Epithelial cell of proximal tubule (primary cell): ENCODE measurements around the gene USP40. TPM values are rescaled to one million over a fixed set of nuclear protein-coding genes. Genes with fewer than 3 reads are reported as not detected.

Source experiments
- DNase-seq: peaks from one replicate; pipeline ENCODE4 v3.0.0-alpha.2; 2011; ENCODE audit warnings: low read depth
- H3K4me3 ChIP-seq: 2 replicates; pipeline ENCODE4 v1.5.1; 2011; ENCODE audit warnings: low read depth, mild to moderate bottlenecking, low read length
- CTCF ChIP-seq: conservative IDR thresholded peaks from 2 replicates; pipeline ENCODE4 v1.5.1; 2012; ENCODE audit warnings: low read depth, mild to moderate bottlenecking, low read length
- total RNA-seq: library from RNA; depleted of rRNA; stranded (reverse); fragments of >200 nt; gene quantifications from 2 replicates; pipeline ENCODE4 v1.2.3, GENCODE V29; 2015

The USP40 gene
- total RNA-seq, 1 donor from 2014 or later: 33.6 TPM

GRCh38 chr2:233572468-233572867, 5.9 kb upstream of the USP40 start:
- TF ChIP-seq CTCF: no peak

GRCh38 chr2:233571462-233571861, 4.9 kb upstream of the USP40 start:
- no peak overlapping the region for H3K4me3 ChIP-seq
- no peak for TF ChIP-seq CTCF
- DNase-seq: no peak

More at GRCh38 chr2:233572468-233572867, 5.9 kb upstream of the USP40 start:
- DNase-seq: no peak
- no peak overlapping the region for H3K4me3 ChIP-seq

- no peak overlapping the region for H3K4me3 ChIP-seq
- DNase-seq: no peak
- no peak for TF ChIP-seq CTCF
These were observed 4.4 kb upstream of the USP40 start for GRCh38 chr2:233571001-233571400.

GRCh38 chr2:233565685-233566140, 869 bp downstream of the USP40 start:
- TF ChIP-seq CTCF: no peak

GRCh38 chr2:233563663-233564430, 2.7 kb downstream of the USP40 start:
- DNase-seq: no peak
- H3K4me3 ChIP-seq: no peak overlapping the region
- no peak for TF ChIP-seq CTCF

More at GRCh38 chr2:233565685-233566140, 869 bp downstream of the USP40 start:
- peak overlapping the region; percentile 83 for H3K4me3 ChIP-seq
- no peak for DNase-seq

GRCh38 chr2:233556881-233557736, 9.5 kb downstream of the USP40 start:
- no peak for DNase-seq
- TF ChIP-seq CTCF: no peak
- H3K4me3 ChIP-seq: no peak overlapping the region
